Thyroid gland (tissue), 4 donors: ENCODE results near the gene EIF6.

Experiments used
- CTCF ChIP-seq, 6 experiments: fragments of 200-600 bp in 3 of 6; fragments of 450-650 bp in 3 of 6; sonication (generic) in 3 of 6; IDR thresholded peaks; one replicate each; pipeline ENCODE4 v1.5.1; 2016 to 2019; ENCODE audit warnings: antibody characterized with exemption in 6 of 6, mild to moderate bottlenecking in 2 of 6, inconsistent platforms in 1 of 6, moderate library complexity in 1 of 6
- POLR2A ChIP-seq, 2 donors: fragments of 450-650 bp; IDR thresholded peaks; one replicate each; pipeline ENCODE4 v1.6.1; 2017; ENCODE audit warnings: antibody characterized with exemption in 2 of 2, mild to moderate bottlenecking in 2 of 2, moderate library complexity in 1 of 2

DNA sequence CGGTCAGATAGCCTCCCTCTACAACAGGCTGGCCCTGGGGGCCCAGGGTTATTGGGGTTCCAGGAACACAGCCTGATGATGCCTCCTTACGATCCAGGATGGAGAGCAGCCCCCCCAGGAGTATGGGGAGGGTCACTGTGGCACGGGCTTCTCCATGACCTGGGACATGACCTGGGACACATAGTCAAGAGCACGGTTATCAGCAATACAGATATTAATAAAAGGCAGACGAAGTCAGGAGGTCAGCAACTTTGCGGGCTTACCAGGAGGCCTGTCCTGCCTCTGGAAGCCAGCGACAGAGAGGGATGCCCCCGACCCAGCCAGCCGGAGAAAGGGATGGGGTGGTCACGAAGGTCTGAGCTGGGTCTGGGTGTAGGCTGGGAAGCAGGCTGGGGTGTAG, 7.4 kb downstream of the EIF6 start:
- TF ChIP-seq POLR2A (IDR thresholded peaks at IDR 0.05) (no peak), CTCF (IDR thresholded peaks at IDR 0.05) (no peak)
